Measurements from ENCODE around the gene RAB24.

DNA sequence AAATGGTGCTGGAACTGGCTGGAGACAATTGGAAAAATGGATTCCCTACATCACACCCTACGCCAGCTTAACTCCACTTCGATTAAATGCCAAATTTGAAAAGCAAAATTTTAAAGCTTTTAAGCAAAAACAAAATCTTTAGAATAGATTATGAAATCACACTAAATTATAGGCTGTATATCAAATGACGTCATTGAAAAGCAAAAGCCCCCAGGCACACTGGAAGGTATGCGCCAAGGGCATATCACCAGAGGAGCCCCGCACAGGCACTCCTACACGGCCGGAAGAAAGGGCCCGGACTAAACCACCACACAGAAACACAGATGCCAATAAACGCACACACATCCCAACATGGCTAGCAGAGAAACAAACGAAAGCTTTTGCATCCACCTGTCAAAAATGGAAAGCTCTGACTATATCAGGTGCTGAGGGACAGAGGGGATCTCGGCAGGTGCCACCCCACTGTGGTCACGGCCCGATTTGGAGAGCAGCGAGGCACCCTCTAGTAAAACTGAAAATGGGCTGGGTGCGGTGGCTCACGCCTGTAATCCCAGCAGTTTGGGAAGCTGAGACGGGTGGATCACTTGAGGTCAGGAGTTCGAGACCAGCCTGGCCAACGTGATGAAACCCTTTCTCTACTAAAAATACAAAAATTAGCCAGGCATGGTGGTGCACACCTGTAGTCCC is 25.2 kb upstream of the RAB24 start:
- no peak for TF ChIP-seq RAD21 (IDR thresholded peaks at IDR 0.05)
- no peak for TF ChIP-seq GABPA (IDR thresholded peaks at IDR 0.05 in 1 of 2, conservative IDR thresholded peaks at IDR 0.05 in 1 of 2)
- TF ChIP-seq, protein P1, sequence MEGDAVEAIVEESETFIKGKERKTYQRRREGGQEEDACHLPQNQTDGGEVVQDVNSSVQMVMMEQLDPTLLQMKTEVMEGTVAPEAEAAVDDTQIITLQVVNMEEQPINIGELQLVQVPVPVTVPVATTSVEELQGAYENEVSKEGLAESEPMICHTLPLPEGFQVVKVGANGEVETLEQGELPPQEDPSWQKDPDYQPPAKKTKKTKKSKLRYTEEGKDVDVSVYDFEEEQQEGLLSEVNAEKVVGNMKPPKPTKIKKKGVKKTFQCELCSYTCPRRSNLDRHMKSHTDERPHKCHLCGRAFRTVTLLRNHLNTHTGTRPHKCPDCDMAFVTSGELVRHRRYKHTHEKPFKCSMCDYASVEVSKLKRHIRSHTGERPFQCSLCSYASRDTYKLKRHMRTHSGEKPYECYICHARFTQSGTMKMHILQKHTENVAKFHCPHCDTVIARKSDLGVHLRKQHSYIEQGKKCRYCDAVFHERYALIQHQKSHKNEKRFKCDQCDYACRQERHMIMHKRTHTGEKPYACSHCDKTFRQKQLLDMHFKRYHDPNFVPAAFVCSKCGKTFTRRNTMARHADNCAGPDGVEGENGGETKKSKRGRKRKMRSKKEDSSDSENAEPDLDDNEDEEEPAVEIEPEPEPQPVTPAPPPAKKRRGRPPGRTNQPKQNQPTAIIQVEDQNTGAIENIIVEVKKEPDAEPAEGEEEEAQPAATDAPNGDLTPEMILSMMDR (IDR thresholded peaks at IDR 0.05; ENCODE audit: low read depth, low read length, missing input control) = no peak
- TF ChIP-seq, protein P2, sequence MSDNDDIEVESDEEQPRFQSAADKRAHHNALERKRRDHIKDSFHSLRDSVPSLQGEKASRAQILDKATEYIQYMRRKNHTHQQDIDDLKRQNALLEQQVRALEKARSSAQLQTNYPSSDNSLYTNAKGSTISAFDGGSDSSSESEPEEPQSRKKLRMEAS (IDR thresholded peaks at IDR 0.05) = no peak
- TF ChIP-seq EGR1 (IDR thresholded peaks at IDR 0.05; ENCODE audit: low read depth in 2 of 2) = no peak
